ENCODE measurements around the gene TARM1.

Gene TARM1

GRCh38 chr19:54030895-54031586 is 50.1 kb downstream of the TARM1 start:
- peak; percentile 6 for DNase-seq

- peak; percentile 59 for DNase-seq
Measured at GRCh38 chr19:54029930-54030490, 51.2 kb downstream of the TARM1 start.

- DNase-seq, result no peak
Measured at GRCh38 chr19:54029301-54029700, 51.9 kb downstream of the TARM1 start.

GRCh38 chr19:54026656-54027055 is 54.5 kb downstream of the TARM1 start:
- no peak for DNase-seq

- DNase-seq, result no peak
Measured at GRCh38 chr19:54024660-54025059, 56.5 kb downstream of the TARM1 start.

GRCh38 chr19:54023191-54023590 is 58.0 kb downstream of the TARM1 start:
- DNase-seq, result no peak

GRCh38 chr19:54021932-54022331 is 59.2 kb downstream of the TARM1 start:
- no peak for DNase-seq

GRCh38 chr19:54021363-54021762 is 59.8 kb downstream of the TARM1 start:
- no peak for DNase-seq
